HG03571 (cell line): ENCODE data around the gene SMOC2.
"Not testable (repeated sequence)": the region's sequence is repeated elsewhere in the genome, so short reads cannot be mapped to it uniquely, and the experiment has no call there.

ENCODE experiments used
- ATAC-seq: cut with Tn5 transposase; IDR thresholded peaks from one replicate; pipeline ENCODE4 v1.9.1; 2021; ENCODE audit not compliant: unreplicated experiment

SMOC2 gene

DNA sequence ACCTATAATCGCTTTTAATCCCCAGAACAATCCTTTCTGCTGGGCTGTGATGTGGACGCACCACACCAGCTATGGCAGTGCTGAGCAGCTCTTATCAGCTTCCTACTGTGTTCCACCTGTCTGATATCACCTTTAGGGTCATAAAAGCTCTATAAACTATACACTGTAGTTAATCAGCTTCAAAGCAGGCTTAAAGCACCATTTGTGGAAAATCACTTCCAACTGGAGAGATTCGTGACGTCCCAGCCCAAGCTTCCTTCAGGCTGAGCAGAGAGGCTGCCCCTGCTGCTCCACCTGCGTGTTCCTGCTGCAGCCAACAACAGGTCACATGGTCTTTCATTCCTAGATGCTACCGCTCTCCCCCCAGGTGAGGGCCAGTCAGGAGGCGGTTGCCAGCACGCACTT lies 156.5 kb downstream of the SMOC2 start:
- no peak for ATAC-seq

DNA sequence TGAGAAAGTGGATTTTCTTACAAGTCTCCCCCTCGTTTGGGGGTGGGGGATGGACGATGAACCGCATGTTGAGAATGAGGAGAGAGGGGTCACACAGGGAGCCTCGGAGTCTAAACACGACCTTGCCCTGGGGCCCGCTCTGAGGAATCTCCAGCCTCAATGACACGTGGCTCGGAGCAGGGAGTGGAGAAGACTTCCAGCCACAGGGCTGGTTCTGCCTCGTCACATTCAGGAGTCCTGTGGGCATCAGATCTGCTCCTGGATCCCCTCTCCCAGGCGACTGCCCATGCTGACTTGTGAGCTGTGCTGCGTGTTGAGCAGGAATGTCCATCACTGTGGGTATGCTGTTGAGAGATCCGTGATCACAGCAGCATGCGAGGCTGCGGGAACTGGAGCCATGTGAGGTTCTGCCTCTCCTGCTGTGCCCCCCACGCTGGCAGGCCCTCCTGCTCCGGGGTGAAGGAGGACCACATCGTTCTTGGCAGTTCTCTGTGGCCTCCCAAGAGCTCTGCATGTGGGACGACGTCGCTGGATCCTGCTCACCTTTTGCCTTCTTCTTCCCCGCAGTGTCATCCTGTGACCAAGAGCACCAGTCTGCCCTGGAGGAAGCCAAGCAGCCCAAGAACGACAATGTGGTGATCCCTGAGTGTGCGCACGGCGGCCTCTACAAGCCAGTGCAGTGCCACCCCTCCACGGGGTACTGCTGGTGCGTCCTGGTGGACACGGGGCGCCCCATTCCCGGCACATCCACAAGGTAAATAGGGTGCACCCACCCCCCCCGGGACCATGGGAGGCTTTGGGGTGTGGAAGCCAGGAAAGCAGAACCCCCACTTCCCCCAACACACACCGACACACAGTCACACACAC lies 157.5 kb downstream of the SMOC2 start:
- ATAC-seq = no peak

DNA sequence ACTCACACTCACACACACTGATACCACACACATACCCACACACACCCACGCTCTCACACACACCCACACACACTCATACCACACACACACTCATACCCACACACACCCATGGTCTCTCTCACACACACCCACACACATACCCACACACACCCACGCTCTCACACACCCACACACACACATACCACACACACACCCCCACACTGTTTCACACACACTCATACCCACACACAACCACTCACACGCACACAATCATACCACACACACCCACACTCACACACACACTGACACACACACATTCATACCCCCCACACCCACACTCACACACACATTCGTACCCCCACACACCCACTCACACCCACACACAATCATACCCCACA lies 158.1 kb downstream of the SMOC2 start:
- no peak for ATAC-seq

DNA sequence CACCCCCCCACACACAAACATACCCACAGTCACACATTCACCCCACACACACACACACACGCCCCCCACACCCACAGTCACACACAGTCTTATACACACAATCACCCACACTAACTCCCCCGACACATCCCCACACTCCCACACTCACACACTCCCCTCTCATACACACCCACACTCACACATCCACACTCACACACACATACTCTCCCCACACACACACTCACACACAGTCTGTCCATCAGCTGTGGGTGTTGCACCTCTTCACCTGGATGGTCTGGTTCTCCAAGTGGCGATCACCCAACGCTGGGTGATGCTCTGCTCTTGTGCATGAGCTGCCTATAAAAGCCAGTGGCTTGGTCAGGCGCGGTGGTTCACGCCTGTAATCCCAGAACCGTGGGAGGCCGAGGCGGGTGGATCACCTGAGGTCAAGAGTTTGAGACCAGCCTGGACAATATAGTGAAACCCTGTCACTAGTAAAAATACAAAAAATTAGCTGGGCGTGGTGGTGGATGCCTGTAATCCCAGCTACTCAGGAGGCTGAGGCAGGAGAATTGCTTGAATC lies 158.9 kb downstream of the SMOC2 start:
- no peak for ATAC-seq

DNA sequence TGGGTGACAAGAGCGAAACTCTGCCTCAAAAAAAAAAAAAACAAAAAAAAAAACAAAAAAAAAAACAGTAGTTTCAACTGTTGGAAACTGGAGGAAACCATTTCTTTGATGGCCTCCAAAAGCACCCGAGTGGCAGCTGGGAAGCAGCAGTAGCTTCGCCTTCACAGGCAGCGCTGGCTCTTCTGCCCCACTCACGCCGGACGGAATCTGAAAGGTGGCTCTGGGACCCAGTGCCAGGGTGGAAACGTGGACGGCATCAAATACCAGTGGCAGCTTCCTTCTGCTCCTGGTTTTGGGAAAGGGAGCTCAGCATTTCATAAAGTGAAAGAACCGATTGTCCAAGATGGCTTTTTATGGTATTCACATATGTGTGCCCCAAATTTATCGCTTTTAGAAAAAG lies 159.4 kb downstream of the SMOC2 start:
- no peak for ATAC-seq

DNA sequence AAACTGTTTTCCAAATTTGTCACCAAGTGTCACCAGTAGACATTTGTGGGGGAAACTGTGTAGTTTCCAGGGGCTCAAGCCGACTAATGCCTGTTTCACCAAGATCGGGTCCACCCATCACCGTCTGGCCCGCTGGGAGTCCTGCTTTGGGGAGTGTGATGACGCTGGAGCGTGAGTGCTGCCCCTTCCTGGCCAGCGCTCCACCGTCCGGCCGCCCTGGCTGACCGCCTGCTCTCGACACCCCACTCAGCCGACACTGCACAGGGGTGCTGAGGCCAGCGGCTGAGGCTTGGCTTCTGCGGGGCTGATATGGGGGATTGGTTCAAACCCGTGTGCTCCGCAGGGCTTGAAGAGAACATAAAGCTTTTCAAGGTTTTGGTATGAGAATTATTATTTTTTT lies 160.1 kb downstream of the SMOC2 start:
- no peak for ATAC-seq

DNA sequence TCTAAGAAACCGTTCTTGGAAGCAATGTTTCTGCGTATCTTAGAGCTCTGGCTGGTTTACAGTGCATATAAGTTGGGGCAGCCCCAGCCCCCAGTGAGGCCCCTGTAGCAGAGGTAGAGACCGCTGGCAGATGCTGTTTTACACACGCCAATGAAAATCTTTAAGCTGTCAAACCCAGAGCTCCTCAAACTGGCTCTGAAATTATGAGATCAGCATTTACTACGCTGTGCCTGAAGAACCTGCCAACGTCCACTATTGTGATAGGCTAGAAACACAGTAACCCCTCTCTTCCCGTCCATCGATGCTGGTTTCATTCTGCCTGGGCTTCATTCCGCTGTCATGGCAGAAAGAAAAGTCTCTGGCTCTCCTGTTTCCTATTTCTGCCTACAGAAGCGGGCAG lies 160.6 kb downstream of the SMOC2 start:
- no peak for ATAC-seq

DNA sequence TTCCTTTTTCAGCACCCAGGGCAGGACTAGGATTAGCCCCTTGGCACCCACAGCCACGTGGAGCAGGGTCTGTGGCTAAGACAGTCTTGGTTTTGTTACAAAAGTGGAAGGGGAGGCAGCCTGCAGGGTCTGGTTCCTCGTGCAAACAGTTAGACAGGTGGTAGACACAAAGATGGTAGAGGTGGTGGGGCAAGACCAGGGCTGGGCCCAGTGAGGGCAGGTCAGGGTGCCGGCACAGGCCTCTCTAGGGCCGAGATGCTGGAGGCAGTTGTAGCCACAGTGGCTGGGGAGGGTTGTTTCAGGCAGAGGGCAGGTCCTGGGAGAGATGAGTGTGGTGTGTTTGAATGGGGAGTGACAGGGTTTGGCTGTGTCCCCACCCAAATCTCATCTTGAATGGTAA lies 161.6 kb downstream of the SMOC2 start:
- ATAC-seq = no peak

DNA sequence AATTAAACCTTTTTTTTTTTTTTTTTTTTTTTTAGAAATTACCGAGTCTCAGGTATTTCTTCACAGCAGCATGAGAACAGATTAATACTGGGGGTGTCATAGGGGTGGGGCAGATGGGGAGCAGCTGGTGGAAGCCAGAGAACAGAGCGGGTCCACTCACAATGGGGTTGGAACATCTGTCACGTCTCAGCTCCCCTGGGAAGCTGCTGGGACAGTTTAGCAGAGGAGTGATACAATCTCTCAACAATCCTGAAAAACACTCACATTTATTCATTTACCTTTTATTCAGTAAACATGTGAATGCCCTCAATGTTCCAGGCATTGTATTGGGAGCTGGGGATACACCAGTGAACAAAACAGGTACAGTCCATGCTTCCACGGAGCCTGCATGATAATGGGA lies 162.2 kb downstream of the SMOC2 start:
- ATAC-seq = no peak

DNA sequence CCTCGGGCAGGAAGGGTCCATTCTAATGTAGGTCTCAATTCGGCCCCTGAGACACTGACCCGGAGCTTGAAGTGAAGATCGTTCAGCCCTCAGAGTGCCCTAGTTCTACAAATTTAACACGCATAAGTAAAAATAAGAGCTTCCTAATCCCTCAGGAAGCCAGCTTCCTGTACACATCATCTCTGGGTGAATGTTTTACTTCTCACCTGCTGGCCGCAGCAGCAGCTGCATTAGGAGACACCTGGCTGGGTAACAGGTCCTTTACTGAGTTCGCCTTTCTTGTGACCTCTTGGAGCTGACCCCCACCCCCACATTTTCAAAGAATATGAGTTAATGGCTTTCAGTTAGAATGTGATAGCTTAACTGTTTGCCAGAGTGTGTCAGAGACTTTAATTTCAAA lies 165.0 kb downstream of the SMOC2 start:
- no peak for ATAC-seq

DNA sequence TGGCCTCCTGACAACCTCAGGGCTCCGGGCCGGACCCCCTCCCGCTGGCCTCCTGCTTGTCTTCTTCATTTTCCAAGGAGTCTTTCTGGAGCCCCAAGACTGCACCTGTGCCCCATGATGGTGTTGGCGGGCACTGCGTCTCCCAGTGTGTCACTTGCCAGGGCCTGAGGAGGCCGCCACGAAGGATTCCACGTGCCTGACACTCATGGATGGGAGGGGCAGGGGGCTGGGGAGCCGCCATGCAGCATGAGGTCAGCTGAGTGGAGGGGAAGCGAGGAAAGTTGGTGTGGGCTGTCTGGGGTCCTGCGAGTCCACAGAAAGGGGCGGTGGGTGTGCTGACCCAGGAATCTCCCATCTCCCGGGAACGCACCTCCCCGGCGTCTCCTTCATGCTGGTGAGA lies 165.7 kb downstream of the SMOC2 start:
- ATAC-seq = no peak

DNA sequence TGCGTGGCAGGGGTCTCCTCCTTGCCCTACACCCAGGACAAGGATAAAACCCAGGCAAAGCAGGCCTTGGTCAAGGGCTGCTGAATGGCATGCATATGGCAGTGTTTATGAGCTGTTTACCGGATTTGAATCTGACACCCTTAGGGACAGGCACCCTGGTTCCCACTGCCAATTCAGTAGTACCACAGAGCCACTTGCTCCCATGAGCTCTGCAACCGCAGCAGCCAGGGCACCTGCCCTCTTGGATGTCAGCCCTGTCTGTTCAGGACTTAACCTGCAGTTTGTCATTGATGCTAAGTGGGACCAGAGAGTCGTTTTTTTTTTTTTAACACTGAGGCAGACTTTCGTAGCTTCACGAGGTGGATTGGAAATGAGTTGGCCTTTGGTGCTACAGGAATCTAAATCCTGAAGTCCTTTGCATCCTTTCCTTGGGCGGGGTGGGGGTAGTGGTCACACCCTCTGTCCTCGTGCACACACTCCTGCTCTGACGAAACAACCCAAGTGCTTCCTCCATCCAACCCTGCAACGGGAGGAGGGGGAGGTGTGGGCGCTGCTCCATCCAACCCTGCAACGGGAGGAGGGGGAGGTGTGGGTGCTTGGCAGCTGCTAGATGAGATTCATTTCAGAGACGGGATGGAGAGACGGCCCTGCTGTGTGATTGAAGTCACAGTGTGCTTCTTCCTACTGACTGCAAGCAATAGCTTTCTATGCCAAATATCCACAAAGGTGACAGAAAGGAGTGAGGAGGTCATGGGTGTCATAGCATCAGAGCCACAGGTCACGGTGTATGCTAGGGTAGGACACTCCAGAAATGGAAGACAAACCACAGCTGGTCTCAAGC lies 166.5 kb downstream of the SMOC2 start:
- ATAC-seq = no peak

DNA sequence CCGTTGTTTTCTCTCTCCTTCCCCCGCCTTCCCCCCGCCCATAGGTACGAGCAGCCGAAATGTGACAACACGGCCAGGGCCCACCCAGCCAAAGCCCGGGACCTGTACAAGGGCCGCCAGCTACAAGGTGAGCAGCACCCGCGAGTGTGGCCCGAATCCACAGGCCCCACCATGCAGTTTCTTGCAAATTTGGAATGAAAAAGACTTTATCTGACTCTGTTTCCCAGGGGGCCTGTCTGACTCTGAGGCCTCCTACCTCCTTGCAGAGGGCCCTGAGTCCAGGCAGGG lies 167.1 kb downstream of the SMOC2 start:
- ATAC-seq = no peak

DNA sequence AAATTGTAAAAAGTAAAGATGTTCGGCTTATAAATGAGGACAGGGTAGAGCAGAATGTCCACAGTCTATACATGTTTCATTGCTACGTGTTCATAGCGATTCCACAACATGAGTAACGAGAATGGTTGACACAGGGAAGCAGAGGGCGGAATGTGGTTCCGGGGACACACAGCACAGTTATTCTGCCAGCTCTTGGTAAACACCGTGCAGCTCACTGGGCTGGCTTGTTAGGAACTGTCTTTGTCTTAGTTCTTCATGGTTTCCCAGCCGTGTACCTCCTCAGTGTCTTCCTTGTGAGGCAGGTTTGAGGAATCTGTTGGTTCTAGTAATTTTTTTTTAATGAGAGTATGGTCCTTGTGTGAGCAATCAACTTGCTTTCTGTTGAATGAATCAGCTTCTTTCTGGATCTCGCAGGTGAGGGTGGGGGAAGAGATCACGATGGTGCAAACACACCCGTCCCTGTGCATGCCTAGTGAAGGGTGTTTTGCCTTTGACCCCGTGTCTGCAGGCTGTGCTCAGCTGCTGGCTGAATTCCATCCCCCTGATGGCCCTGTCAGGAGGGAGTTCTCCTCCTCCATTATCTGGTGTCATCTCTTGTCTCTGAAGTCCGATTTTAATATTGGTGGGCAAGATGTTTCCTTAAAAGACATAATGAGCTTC lies 168.2 kb downstream of the SMOC2 start:
- no peak for ATAC-seq

DNA sequence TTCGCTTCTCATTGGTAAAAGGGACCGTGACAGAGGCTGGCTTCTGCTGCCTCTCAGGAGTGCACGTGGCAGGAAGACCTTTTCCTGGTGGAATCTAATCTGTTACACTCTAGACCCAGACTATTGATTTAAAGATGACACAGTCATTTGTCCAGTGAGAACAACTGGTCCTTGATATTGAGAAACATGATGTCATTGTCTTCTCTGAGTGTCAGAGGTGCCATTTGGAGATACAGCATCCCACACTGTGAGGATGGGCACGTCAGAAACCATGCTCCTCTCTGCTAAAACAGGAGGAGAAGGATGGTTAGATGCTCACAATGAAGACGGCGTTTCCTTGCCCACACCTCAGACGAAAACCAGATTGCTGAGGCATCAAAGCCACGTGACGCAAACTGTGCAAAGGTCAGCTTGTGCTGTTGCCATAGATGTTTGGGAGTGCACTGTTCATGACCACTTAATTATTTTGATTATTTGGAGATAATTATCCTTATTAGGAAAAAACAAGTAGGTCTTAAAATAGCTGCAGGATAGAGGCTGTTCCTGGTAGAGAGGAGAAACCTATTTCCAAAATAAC lies 169.0 kb downstream of the SMOC2 start:
- no peak for ATAC-seq

DNA sequence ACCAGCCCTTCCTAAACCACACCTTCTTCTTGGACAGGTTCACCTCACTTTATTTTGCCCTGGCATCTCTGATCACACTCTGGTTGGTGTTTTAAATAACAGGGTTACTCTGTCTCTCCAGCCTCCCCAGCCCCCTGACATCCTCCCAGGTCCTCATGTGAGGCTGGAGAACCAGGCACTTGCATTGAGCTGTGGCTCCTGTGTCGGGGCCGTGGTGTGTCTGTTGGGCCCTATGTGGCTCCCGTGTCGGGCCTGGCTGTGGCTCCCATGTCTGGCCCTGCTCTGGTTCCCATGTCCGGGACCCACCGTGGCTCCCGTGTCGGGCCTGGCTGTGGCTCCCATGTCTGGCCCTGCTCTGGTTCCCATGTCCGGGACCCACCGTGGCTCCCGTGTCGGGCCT lies 170.0 kb downstream of the SMOC2 start:
- ATAC-seq = not testable (repeated sequence)

DNA sequence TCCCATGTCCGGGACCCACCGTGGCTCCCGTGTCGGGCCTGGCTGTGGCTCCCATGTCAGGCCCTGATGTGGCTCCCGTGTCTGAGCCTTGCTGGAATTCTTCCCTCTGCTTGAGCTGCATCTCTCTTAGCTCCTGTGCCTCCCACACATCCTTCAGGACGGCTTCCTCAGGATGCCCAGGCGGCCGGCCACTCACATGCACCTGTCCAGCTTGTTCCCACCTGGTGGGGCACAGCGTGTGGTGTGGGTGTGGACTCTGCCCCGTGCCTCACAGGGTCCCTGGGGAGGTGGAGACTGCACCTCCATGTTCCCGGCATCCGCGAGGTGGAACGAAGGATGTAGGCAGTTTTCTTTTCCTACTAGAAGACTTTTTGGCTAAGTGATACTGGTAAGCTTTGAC lies 170.7 kb downstream of the SMOC2 start:
- ATAC-seq = no peak

DNA sequence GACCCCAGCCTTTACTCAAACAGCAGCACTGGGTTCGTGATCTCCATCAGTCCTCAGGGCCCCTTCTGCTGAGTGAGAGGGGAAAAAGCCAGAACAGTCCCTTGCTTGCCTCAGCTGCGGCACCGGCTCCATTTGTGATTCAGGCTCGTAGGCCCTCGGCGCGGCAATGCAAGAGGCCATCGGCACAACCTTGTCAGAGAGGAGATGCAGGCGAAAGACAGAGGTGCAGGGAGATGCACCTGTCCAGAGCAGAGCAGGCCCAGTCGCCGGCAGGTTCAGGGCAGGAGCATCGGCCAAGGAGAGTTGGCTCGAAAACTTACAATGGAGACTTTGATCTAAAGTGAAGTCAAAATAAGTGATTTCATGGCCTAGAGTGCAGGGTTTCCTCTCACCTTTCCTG lies 171.6 kb downstream of the SMOC2 start:
- no peak for ATAC-seq

DNA sequence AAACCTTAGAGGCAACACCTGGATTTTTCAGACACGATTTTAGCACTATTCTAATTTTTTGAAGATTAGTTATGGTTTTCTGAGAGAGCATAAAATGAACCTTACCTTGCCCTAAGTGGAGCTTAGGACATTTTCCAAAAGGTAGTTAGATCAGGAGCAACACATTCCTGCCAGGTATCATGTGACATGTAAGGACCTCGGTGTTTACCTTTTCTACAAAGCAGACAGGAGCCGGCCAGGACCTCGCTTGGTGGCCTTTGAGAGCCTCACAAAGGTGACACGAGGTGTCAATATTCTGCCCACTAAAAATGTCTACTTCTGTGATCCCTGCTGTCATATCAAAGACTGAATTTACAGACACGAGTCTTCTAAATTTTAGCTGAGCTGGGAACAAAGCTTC lies 174.9 kb downstream of the SMOC2 start:
- ATAC-seq = no peak

DNA sequence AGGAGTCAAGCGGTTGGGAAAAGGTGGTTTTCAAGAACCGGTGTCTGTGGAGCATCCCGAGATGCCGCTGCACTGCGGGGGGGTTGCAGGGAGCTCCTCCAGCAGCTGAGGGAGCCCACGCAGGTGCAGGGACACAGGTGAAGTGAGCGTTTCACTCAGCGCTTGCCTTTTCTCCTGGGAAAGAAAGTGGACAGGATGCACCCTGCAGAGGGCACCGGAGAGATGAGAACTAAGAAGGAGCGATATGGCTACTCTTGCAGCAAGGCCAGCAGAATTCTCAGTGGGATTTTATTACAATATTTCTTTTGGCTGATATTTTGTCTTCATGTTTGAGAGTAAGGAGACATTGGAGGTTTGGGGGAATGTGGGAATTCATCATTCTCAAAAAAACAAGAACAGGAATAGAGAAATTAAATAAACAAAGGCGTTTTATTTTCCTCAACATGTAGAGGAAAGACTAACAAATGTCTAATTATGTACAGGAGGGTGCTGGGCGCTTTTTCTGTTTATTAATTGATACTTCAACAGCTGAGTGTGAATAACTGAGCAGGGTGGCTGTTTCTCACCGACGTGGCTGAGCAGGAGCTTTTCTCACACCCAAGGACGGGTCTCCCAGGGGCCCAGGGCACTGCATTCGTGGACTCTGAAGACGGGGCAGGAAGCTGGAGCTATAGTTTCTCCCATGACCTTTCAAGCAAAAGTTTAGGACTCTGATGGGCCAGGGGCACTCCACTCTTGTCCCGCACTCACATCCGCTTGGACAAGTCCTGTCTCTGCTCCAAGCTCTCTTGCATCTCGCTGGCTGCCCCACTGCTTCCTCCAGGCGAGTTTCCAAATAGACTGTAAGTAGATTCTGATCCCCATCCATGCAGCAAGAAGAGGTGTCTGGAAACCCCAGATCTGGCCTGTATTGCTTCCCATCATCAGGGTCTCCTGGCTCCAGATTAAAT lies 176.1 kb downstream of the SMOC2 start:
- no peak for ATAC-seq
